AG09309 (cell line): ENCODE results near the gene SMCR8.

Experiments used
- DNase-seq: peaks from one replicate; pipeline ENCODE4 v3.0.0-alpha.2; 2010; ENCODE audit warnings: low read depth
- H3K4me3 ChIP-seq: 2 replicates; pipeline ENCODE4 v1.5.1; 2011; ENCODE audit warnings: mild to moderate bottlenecking, low read depth, low read length, moderate library complexity; ENCODE audit not compliant: control insufficient read depth
- TF ChIP-seq, protein P1 (sequence below): IDR thresholded peaks from 2 replicates; pipeline ENCODE4 v1.5.1; 2011; ENCODE audit warnings: mild to moderate bottlenecking, low read depth, low read length, inconsistent platforms; ENCODE audit not compliant: insufficient read depth, control insufficient read depth; ENCODE audit errors: missing control alignments

SMCR8 gene

DNA sequence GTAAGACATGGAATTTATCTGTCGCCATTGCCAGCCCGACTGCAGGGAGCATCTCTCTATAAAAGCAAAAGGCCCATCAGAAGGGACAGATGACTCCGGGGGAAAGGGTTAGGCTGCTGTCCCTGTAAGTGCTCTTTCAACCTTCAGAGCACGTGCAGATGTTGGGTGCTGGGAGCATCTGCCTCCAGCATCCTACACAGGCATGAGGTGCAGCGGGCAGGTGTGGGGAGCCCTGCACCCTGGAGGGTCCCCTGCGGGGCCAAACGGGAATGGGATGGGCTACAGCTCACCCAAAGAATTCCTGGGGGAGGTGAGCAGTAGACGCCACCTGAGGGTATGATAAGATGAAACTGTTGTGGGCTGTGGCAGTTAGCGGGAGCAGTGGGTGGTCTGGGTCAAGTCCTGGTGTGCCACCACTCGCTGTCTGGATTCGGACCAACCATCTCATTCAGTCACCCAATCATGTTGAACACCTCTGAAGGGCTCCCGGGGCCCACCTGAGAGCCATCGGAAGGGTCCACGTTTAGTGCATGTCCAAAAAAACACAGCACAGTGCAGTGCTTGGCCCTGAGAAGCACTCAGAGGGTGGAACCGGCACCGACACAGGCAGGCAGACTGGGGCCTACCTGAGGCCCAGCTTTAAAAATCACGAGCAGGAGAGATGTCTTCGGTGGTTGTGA, 3.8 kb downstream of the SMCR8 start:
- DNase-seq: no peak
- TF ChIP-seq, protein P1, sequence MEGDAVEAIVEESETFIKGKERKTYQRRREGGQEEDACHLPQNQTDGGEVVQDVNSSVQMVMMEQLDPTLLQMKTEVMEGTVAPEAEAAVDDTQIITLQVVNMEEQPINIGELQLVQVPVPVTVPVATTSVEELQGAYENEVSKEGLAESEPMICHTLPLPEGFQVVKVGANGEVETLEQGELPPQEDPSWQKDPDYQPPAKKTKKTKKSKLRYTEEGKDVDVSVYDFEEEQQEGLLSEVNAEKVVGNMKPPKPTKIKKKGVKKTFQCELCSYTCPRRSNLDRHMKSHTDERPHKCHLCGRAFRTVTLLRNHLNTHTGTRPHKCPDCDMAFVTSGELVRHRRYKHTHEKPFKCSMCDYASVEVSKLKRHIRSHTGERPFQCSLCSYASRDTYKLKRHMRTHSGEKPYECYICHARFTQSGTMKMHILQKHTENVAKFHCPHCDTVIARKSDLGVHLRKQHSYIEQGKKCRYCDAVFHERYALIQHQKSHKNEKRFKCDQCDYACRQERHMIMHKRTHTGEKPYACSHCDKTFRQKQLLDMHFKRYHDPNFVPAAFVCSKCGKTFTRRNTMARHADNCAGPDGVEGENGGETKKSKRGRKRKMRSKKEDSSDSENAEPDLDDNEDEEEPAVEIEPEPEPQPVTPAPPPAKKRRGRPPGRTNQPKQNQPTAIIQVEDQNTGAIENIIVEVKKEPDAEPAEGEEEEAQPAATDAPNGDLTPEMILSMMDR: no peak
- peak overlapping the region; percentile 7; the same call in 1 of the 2 replicates for H3K4me3 ChIP-seq

DNA sequence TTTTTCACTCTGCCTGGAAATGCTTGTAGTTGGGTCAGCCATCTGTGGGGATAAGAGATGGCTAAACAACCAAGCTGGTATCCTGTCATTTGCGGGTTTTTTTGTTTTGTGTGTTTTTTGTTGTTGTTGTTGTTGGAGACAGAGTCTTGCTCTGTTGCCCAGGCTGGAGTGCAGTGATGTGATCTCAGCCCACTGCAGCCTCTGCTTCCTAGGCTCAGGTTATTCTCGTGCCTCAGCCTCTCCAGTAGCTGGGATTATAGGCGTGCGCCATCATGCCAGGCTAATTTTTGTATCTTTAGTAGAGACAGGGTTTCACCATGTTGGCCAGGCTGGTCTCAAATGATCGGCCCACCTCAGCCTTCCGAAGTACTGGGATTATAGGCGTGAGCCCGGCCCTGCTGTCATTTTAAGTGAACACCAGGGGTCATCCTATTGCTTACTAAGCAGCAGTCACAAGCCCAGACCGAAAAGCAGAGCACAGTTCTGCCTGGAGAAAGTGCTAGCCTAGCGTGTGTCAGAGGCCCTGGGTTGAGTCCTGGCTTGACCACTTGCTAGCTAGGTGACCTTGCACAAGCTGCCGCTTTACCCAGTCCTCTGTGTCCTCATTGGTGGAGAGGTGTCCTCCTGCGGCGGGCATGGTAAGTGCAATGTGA, 4.6 kb downstream of the SMCR8 start:
- DNase-seq: peak; percentile 47
- TF ChIP-seq, protein P1: peak; percentile 66
- no peak overlapping the region for H3K4me3 ChIP-seq

DNA sequence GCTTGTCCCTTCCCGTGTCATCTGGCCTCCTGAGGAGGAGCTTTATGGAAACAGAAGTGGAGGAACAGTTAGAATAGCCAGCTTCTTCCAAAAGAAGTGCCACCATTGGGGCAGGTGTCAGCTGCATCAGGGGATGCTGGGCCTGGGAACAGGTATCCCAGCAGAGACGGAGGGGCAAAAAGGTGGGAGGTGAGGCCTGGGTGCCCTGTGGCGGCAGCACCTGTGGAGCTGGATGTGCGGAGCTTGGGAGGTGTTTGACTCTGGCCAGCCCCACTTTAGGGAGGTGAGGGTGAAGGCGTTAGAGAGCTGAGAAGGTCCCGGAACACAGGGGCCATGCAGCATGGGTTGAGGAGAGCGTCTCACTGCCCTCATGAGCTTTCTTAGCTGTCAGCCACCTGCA, 5.2 kb downstream of the SMCR8 start:
- TF ChIP-seq, protein P1: no peak
- H3K4me3 ChIP-seq: no peak overlapping the region
- DNase-seq: no peak

DNA sequence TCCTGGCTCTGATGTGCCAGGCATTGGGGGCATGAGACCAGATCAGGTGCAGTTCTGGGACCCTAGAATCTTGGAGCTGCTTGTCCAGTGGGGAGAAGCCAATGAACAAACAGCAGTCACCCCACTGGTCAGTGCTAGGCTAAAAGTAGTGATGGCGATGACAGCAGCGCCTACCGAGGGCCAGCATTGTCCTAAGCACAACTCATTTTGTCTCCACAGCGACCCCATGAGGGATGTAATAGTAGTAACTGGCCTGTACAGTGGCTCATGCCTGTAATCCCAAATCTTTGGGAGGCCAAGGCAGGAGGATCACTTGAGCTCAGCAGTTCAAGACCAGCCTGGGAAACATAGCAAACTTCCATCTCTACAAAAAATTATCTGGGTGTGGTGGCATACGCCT, 6.2 kb downstream of the SMCR8 start:
- DNase-seq: no peak
- TF ChIP-seq, protein P1: peak; percentile 26

DNA sequence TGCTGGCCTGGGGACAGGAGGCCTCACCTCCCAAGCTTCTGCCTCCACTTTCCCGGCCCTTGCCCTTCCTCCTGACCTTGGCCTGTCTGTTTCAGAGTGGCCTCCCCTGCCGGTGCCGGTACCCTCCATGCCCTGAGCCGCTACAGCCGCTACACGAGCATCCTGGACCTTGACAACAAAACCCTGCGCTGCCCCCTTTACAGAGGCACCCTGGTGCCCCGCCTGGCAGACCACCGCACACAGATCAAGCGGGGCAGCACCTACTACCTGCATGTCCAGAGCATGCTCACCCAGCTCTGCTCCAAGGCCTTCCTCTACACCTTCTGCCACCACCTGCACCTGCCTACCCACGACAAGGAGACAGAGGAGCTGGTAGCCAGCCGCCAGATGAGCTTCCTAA, 7.4 kb downstream of the SMCR8 start:
- no peak overlapping the region for H3K4me3 ChIP-seq
- no peak for DNase-seq
- TF ChIP-seq, protein P1: no peak

More for the DNA sequence above, 6.2 kb downstream of the SMCR8 start:
- no peak overlapping the region for H3K4me3 ChIP-seq

DNA sequence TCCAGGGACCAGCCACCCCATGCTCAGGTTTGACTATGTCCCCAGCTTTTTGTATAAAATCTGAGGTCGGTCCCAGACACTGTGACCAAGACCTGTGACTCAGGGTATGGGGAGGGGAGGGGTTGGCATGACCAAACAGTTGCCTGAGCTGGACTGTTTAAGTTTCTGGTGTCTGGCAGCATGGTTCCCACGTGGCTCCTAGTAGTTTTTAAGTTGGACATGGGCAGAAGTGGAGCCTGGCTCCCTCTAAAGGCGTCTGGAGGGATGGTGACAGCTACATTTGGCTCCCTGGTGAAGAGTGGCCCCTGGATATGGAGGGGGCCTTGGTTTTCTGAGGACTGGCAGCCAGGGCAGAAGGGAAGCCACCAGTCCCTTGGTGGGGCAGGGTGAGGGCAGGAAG, 7.9 kb downstream of the SMCR8 start:
- DNase-seq: no peak
- H3K4me3 ChIP-seq: no peak overlapping the region
- TF ChIP-seq, protein P1: peak; percentile 28
